Endothelial cell of umbilical vein (primary cell): ENCODE data around the gene SERPINI1. TPM values are rescaled to one million over a fixed set of nuclear protein-coding genes. Genes with fewer than 3 reads are reported as not detected.

Experiments used
- BruUV-seq: library from RNA; stranded (reverse); fragments of 400-500 nt; replicated peaks from 2 replicates; lab custom pipeline; 2021; lab: Mats Ljungman, UMichigan
- CTCF ChIA-PET: fragments of 300-600, 350-600 bp; sonication (Branson Sonifier 250); formaldehyde crosslinking; loops from one replicate; lab custom pipeline; 2021; ENCODE audit warnings: antibody characterized with exemption, inconsistent platforms; lab: Charles Lee
- POLR2A ChIA-PET: fragments of 300-600, 350-600 bp; sonication (Branson Sonifier 250); formaldehyde crosslinking; loops from one replicate; lab custom pipeline; 2021; ENCODE audit warnings: antibody characterized with exemption, inconsistent platforms; lab: Charles Lee
- DNase-seq: peaks from one replicate; pipeline ENCODE4 v3.0.0-alpha.2; 2011; ENCODE audit warnings: low read depth, low spot score
- FAIRE-seq: peaks from 2 replicates; lab custom pipeline; 2011; peaks lifted over from hg19 to GRCh38; lab: Jason Lieb, UNC
- H2AFZ ChIP-seq: 2 replicates; pipeline ENCODE4 v1.6.0; 2012; ENCODE audit warnings: low read depth, low read length, control low read depth, inconsistent platforms
- H3K27ac ChIP-seq: 2 replicates; pipeline ENCODE4 v1.5.1; 2011; ENCODE audit warnings: low read depth, mild to moderate bottlenecking, control low read depth, low read length, moderate library complexity; ENCODE audit not compliant: insufficient read depth
- H3K27me3 ChIP-seq, 2 experiments: 2 replicates each; pipeline versions ENCODE4 v1.6.0 to v1.6.1; 2011; ENCODE audit warnings: low read length in 2 of 2, mixed read lengths in 1 of 2; ENCODE audit not compliant: control insufficient read depth in 2 of 2, insufficient read depth in 2 of 2
- H3K36me3 ChIP-seq, 2 experiments: 2 replicates in 1 of 2; 3 replicates in 1 of 2; pipeline ENCODE4 v1.5.1; 2011; ENCODE audit warnings: low read length in 2 of 2, mild to moderate bottlenecking in 1 of 2, moderate library complexity in 1 of 2; ENCODE audit not compliant: control insufficient read depth in 2 of 2, insufficient read depth in 2 of 2; ENCODE audit errors: extremely low read depth in 1 of 2
- H3K4me1 ChIP-seq: 3 replicates; pipeline ENCODE4 v1.5.1; 2011; ENCODE audit warnings: mild to moderate bottlenecking, low read length; ENCODE audit not compliant: control insufficient read depth, insufficient read depth; ENCODE audit errors: extremely low read depth
- H3K4me2 ChIP-seq: 2 replicates; pipeline ENCODE4 v1.6.1; 2011; ENCODE audit warnings: low read length, control low read depth, mixed read lengths; ENCODE audit not compliant: insufficient read depth
- H3K4me3 ChIP-seq, 3 experiments: fragments of 200-600 bp in 1 of 3; sonication (generic), shearing (Covaris generic) in 1 of 3; replicated peaks in 1 of 3; 2 replicates each; pipeline ENCODE4 v1.5.1; 2011 to 2016; ENCODE audit warnings: control low read depth in 3 of 3, low read length in 3 of 3, mild to moderate bottlenecking in 2 of 3, inconsistent platforms in 1 of 3, low read depth in 1 of 3, moderate library complexity in 1 of 3; ENCODE audit not compliant: insufficient read depth in 1 of 3
- H3K79me2 ChIP-seq: 2 replicates; pipeline ENCODE4 v1.6.0; 2012; ENCODE audit warnings: low read length, inconsistent platforms; ENCODE audit not compliant: control insufficient read depth, insufficient read depth
- H3K9ac ChIP-seq: replicated peaks from 2 replicates; pipeline ENCODE3; 2011; ENCODE audit warnings: low read length, control low read depth; ENCODE audit not compliant: insufficient read depth; ENCODE audit errors: extremely low read depth
- H3K9me1 ChIP-seq: replicated peaks from 3 replicates; pipeline ENCODE4 v1.6.0; 2011; ENCODE audit warnings: mild to moderate bottlenecking, low read length; ENCODE audit not compliant: control insufficient read depth, insufficient read depth; ENCODE audit errors: extremely low read depth
- H3K9me3 ChIP-seq: replicated peaks from 2 replicates; pipeline ENCODE4 v1.5.1; 2012; ENCODE audit warnings: low read length, inconsistent platforms; ENCODE audit not compliant: control insufficient read depth, insufficient read depth
- H4K20me1 ChIP-seq: replicated peaks from 2 replicates; pipeline ENCODE3; 2011; ENCODE audit warnings: mild to moderate bottlenecking, low read length; ENCODE audit not compliant: control insufficient read depth, insufficient read depth; ENCODE audit errors: extremely low read depth
- EZH2 ChIP-seq: IDR thresholded peaks from 2 replicates; pipeline ENCODE4 v1.6.1; 2012; ENCODE audit warnings: borderline replicate concordance, low read depth, mild to moderate bottlenecking, moderate library complexity, low read length, inconsistent platforms; ENCODE audit not compliant: severe bottlenecking
- FOS ChIP-seq: IDR thresholded peaks from 2 replicates; pipeline ENCODE4 v1.6.1; 2011; ENCODE audit warnings: mild to moderate bottlenecking, low read length, moderate library complexity, borderline replicate concordance; ENCODE audit not compliant: insufficient read depth
- GATA2 ChIP-seq: IDR thresholded peaks from 2 replicates; pipeline ENCODE4 v1.7.0; 2011; ENCODE audit warnings: low read depth, mild to moderate bottlenecking, moderate library complexity, mixed read lengths, low read length; ENCODE audit not compliant: insufficient read length, insufficient read depth
- JUN ChIP-seq: IDR thresholded peaks from 2 replicates; pipeline ENCODE4 v1.6.1; 2011; ENCODE audit warnings: borderline replicate concordance, low read depth; ENCODE audit not compliant: insufficient read length, insufficient read depth
- MYC ChIP-seq: IDR thresholded peaks from one replicate; pipeline ENCODE4 v1.6.1; 2011; ENCODE audit warnings: mild to moderate bottlenecking, low read depth, low read length
- POLR2A ChIP-seq: IDR thresholded peaks from 2 replicates; pipeline ENCODE4 v1.6.1; 2012; ENCODE audit warnings: low read depth, mild to moderate bottlenecking, control low read depth, low read length
- POLR2AphosphoS5 ChIP-seq: IDR thresholded peaks from 2 replicates; pipeline ENCODE4 v1.6.1; 2012; ENCODE audit warnings: low read depth, mild to moderate bottlenecking, control low read depth, low read length, moderate library complexity; ENCODE audit not compliant: insufficient read depth
- dilution Hi-C: fragments of 300-500 bp; cut with MboI; formaldehyde crosslinking; loops from one replicate; pipeline ENCODE4 v1.15.0; 2019; ENCODE audit warnings: low sequenced_read_pairs; ENCODE audit not compliant: extremely low pct_ligation_motif_present
- intact Hi-C: fragments of 100-400 bp; cut with micrococcal nuclease; formaldehyde crosslinking; loops from one replicate; pipeline ENCODE4 v1.10.0; 2022
- polyA plus RNA-seq, 4 experiments: library from polyadenylated mRNA; depleted of rRNA in 3 of 4; stranded (reverse) in 3 of 4; unstranded in 1 of 4; fragments of >200 nt; gene quantifications; 2 replicates each; pipeline versions ENCODE4 v1.2.1 to v1.2.3, GENCODE V29; 2011 to 2012; ENCODE audit warnings: missing spikeins in 1 of 4
- total RNA-seq: library from RNA; stranded (reverse); gene quantifications from 2 replicates; pipeline ENCODE4 v1.2.3, GENCODE V29; 2021
- TF ChIP-seq, protein P1 (sequence below), 2 donors: IDR thresholded peaks; 1 replicate in 1 of 2; 2 replicates in 1 of 2; pipeline ENCODE4 v1.5.1; 2011; ENCODE audit warnings: low read length in 2 of 2, mild to moderate bottlenecking in 2 of 2, moderate library complexity in 2 of 2, control low read depth in 1 of 2, inconsistent platforms in 1 of 2, low read depth in 1 of 2; ENCODE audit not compliant: insufficient read depth in 1 of 2; ENCODE audit errors: extremely low read depth in 1 of 2
- TF ChIP-seq, protein P2 (sequence below): IDR thresholded peaks from 2 replicates; pipeline ENCODE4 v1.6.1; 2011; ENCODE audit not compliant: insufficient read depth, insufficient read length

The SERPINI1 gene
- total and polyA plus RNA-seq, 2 donors (not counting 3 experiments of a cell fraction or from before 2014, with no cell fraction given): 0.22 to 0.28 TPM

DNA sequence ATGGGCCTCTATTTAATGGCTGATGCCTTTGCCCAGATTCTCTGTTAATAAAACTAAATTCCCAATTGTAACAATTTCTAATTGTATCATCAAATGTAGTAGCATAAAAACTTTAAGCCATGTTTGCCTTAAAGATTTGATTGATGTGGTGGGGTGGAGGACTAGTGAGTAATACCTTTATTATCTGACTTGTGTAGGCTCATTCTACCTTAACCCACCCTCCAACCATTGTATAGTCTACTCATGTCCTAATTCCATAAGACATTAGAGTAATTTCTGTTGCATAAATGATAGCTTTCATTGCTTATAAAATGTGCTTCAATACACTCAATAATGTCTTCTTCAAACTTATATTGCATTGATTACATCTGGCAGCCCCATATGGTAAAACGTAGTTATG is 25.8 kb downstream of the SERPINI1 start:
- Histone ChIP-seq H3K9ac (no peak overlapping the region), H3K36me3 (no peaks in the 10 kb centered on the region), H3K9me1 (no peaks in the 10 kb centered on the region), H3K27me3 (no peaks in the 10 kb centered on the region), H3K27ac (no peak overlapping the region), H3K4me2 (no peak overlapping the region), H2AFZ (no peak overlapping the region), H4K20me1 (no peaks in the 10 kb centered on the region), H3K4me3 (no peak overlapping the region), H3K4me1 (no peaks in the 10 kb centered on the region), H3K79me2 (no peaks in the 10 kb centered on the region), H3K9me3 (no peaks in the 10 kb centered on the region)
- CTCF ChIA-PET: no interaction called here
- DNase-seq (no peak), FAIRE-seq (no peak)
- POLR2A ChIA-PET: no interaction called here
- intact Hi-C loops (no loop called here), dilution Hi-C loops (no loop called here)
- TF ChIP-seq MYC (no peak), POLR2A (no peak), FOS (no peak), POLR2AphosphoS5 (no peak), GATA2 (no peak), JUN (no peak), EZH2 (no peak)
- TF ChIP-seq, protein P1, sequence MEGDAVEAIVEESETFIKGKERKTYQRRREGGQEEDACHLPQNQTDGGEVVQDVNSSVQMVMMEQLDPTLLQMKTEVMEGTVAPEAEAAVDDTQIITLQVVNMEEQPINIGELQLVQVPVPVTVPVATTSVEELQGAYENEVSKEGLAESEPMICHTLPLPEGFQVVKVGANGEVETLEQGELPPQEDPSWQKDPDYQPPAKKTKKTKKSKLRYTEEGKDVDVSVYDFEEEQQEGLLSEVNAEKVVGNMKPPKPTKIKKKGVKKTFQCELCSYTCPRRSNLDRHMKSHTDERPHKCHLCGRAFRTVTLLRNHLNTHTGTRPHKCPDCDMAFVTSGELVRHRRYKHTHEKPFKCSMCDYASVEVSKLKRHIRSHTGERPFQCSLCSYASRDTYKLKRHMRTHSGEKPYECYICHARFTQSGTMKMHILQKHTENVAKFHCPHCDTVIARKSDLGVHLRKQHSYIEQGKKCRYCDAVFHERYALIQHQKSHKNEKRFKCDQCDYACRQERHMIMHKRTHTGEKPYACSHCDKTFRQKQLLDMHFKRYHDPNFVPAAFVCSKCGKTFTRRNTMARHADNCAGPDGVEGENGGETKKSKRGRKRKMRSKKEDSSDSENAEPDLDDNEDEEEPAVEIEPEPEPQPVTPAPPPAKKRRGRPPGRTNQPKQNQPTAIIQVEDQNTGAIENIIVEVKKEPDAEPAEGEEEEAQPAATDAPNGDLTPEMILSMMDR (IDR thresholded peaks at IDR 0.05; ENCODE audit: extremely low read depth in 1 of 2, insufficient read depth in 1 of 2, low read depth in 1 of 2, low read length in 2 of 2): no peak
- TF ChIP-seq, protein P2, sequence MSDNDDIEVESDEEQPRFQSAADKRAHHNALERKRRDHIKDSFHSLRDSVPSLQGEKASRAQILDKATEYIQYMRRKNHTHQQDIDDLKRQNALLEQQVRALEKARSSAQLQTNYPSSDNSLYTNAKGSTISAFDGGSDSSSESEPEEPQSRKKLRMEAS: no peak
- BruUV-seq: no TSS peak
